BLaER1 (cell line): ENCODE results near the gene P3H3.
"Not testable (repeated sequence)": the region's sequence is repeated elsewhere in the genome, so short reads cannot be mapped to it uniquely, and the experiment has no call there.

Experiments used
- H3K27ac ChIP-seq: shearing (Covaris generic); formaldehyde crosslinking; 2 replicates; pipeline ENCODE4 v1.8.1; 2022
- H3K27me3 ChIP-seq: shearing (Covaris generic); formaldehyde crosslinking; 2 replicates; pipeline ENCODE4 v1.8.1; 2022
- H3K36me3 ChIP-seq: shearing (Covaris generic); formaldehyde crosslinking; 2 replicates; pipeline ENCODE4 v1.8.1; 2022
- H3K4me1 ChIP-seq: shearing (Covaris generic); formaldehyde crosslinking; 2 replicates; pipeline ENCODE4 v1.8.1; 2022
- H3K4me2 ChIP-seq: shearing (Covaris generic); formaldehyde crosslinking; 2 replicates; pipeline ENCODE4 v1.8.1; 2022
- H3K4me3 ChIP-seq: shearing (Covaris generic); formaldehyde crosslinking; 2 replicates; pipeline ENCODE4 v1.8.1; 2022
- H3K9ac ChIP-seq: shearing (Covaris generic); formaldehyde crosslinking; 2 replicates; pipeline ENCODE4 v1.8.1; 2022
- H3K9me3 ChIP-seq: shearing (Covaris generic); formaldehyde crosslinking; 2 replicates; pipeline ENCODE4 v1.8.1; 2022
- H4K20me1 ChIP-seq: shearing (Covaris generic); formaldehyde crosslinking; 2 replicates; pipeline ENCODE4 v1.8.1; 2022
- Cebpa-rat ChIP-seq: shearing (Covaris generic); IDR thresholded peaks from 2 replicates; pipeline ENCODE4 v1.8.1; 2022

P3H3 gene

DNA sequence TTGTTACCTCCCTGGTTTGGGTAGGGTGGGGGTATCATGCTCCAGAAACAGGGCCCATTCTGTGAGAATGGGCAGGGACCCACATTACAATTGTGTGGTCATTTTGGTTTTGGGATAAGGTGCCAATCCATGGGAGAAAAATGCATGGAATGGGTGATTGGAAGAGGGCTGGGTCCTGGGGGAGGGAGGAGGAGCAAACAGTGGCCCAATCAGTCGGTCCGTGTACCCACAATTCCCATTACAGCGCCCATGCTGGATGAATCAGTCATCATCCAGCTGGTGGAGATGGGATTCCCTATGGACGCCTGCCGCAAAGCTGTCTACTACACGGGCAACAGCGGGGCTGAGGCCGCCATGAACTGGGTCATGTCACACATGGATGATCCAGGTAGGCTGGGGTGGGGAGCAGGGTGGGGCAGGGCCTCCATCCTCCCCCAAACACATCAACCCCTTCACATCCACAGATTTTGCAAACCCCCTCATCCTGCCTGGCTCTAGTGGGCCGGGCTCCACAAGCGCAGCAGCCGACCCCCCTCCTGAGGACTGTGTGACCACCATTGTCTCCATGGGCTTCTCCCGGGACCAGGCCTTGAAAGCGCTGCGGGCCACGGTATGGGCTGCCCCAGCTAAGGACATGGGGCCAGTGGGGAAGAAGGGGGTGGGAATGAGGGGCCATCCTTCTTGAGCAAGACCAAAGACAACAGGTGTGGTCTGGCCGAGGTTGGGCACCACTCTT lies 35.5 kb downstream of the P3H3 start:
- Histone ChIP-seq H3K4me2 (no peak overlapping the region), H3K4me3 (no peak overlapping the region), H3K4me1 (peaks cover 24% of the 10 kb centered on the region), H3K36me3 (peaks cover 76% of the 10 kb centered on the region), H3K27me3 (no peaks in the 10 kb centered on the region), H3K27ac (no peak overlapping the region), H4K20me1 (peaks cover 22% of the 10 kb centered on the region), H3K9ac (no peak overlapping the region), H3K9me3 (no peaks in the 10 kb centered on the region)
- TF ChIP-seq Cebpa-rat: no peak

DNA sequence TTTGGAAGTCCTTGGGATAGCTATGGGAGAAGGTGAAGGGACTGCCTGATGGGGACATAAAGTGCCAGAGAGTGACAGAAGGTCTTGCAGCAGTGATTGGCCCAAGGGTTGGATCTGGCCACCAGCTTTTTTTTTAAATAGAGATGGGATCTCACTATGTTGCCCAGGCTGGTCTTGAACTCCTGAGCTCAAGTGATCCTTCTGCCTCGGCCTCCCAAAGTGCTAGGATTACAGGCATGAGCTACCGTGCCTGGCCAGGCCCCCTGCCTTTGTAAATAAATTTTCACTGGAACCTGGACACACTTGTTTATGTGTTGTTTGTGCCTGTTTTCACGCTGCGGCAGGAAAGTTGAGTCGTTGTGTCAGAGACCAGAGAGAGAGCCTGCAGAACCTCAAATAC lies 37.1 kb downstream of the P3H3 start:
- H3K4me2 ChIP-seq, H3K27ac ChIP-seq, H3K27me3 ChIP-seq, H3K9ac ChIP-seq, H3K4me3 ChIP-seq, H3K9me3 ChIP-seq: not testable (repeated sequence)
- peaks cover 74% of the 10 kb centered on the region for H3K36me3 ChIP-seq
- peaks cover 40% of the 10 kb centered on the region for H3K4me1 ChIP-seq
- H4K20me1 ChIP-seq: peaks cover 37% of the 10 kb centered on the region

DNA sequence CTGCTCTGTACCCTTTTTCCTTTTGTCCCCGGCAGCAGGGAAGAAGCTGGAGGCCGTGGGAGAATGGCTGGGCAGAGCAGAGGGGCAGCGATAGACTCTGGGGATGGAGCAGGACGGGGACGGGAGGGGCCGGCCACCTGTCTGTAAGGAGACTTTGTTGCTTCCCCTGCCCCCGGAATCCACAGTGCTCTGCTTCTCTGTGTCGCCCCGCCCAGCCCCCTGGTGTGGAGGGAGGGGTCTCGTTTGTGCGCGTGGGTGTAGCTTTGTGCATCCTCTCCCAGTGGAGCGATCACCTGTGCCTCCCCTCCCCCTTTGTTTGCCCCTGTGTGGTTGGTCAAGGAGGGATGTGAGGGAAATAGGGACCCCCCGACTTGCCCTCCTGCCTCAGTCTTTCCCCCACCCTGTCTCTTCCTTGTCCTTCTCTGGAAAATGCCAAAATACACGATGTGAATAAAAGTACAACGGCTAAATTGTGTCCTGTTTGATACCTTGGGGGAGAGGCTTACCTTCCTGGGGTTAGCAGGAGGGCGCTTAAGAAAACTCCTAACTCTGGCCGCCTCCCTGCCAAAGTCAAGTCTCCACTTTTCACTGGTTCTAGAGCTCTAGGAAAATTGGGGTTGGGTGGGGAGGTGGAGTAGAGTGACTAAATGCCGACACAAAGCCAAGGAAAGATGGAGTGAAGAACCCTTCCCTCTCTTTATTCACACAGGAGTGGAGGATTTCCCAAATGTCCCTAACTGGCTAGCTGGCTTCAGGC lies 38.1 kb downstream of the P3H3 start:
- Histone ChIP-seq H3K4me2 (peak overlapping the region; percentile 100), H3K27me3 (no peaks in the 10 kb centered on the region), H3K4me1 (peaks cover 50% of the 10 kb centered on the region), H3K9me3 (no peaks in the 10 kb centered on the region), H3K4me3 (peak overlapping the region; percentile 86), H3K36me3 (peaks cover 74% of the 10 kb centered on the region), H3K27ac (peak overlapping the region; percentile 48), H4K20me1 (peaks cover 47% of the 10 kb centered on the region), H3K9ac (peak overlapping the region; percentile 71; the same call in 1 of the 2 replicates)
- TF ChIP-seq Cebpa-rat: no peak

DNA sequence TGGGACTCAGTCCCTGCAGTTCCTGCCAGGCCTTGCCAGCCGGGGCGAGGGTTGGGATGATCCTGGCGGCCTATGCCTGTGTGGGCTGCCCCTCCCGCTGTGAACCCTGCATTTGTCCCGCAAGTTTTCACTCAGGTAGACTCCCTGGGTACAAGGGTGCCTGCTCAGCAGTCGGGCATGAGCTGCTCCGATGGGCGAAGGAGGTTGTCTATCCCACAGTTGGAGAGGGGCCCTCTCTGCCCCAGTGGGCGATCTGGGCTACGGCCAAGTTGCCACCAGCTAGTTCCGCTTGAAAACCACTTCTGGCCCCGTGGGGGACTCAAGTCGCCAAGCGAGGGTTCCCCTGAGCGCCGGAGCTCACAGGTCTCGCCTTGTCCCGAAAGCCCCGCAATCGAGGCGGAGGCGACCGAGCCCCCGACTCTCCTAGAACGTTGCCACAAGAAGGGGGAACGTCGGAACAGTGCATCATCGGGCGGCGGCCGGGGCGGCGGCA lies 38.8 kb downstream of the P3H3 start:
- peaks cover 73% of the 10 kb centered on the region for H3K36me3 ChIP-seq
- H3K4me1 ChIP-seq: peaks cover 57% of the 10 kb centered on the region
- peak overlapping the region; percentile 100 for H3K4me2 ChIP-seq
- no peaks in the 10 kb centered on the region for H3K27me3 ChIP-seq
- H3K4me3 ChIP-seq: peak overlapping the region; percentile 86
- H3K9ac ChIP-seq: peak overlapping the region; percentile 71
- H3K27ac ChIP-seq: peak overlapping the region; percentile 48
- no peak for TF ChIP-seq Cebpa-rat
- H3K9me3 ChIP-seq: no peaks in the 10 kb centered on the region
- H4K20me1 ChIP-seq: peaks cover 54% of the 10 kb centered on the region

DNA sequence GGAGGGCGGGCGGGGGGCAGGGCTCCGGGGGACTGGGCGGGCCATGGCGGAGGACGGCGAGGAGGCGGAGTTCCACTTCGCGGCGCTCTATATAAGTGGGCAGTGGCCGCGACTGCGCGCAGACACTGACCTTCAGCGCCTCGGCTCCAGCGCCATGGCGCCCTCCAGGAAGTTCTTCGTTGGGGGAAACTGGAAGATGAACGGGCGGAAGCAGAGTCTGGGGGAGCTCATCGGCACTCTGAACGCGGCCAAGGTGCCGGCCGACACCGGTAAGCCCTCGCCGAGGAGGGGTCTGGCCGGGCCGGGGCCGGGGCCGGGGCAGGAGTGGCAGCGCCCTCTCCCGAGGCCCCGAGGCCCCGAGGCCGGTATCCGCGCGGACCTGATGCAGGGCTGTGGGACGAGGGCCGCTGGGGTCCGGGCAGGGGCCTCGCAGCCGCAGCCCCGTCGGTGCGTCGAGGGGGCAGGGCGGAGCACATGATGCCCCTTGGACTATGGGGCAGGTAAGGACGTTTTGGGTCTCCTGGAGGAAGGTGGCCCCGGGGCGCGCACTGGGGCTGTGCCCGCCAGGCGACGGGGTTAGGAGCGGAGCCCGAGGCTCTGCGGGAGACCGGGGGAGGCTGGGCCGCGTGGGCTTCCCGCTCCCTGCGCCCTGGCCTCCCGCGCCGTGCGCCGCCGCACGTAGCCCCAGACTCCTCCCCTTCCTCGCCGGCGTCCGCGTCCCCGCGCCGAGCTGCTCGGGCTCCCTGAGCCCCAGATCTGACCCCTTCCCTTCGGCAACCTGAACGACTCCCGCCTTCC lies 39.4 kb downstream of the P3H3 start, which contains the start of gene TPI1:
TPI1 (plus strand) TSS at position 119 of the 798 bp plus-strand sequence; CDS start at position 155, 36 bp downstream.
- Histone ChIP-seq H3K9me3 (no peaks in the 10 kb centered on the region), H4K20me1 (peaks cover 60% of the 10 kb centered on the region), H3K4me3 (peak within 1 kb of the TSS; percentile 86), H3K9ac (peak within 1 kb of the TSS; percentile 98), H3K27ac (peak within 1 kb of the TSS; percentile 96), H3K4me2 (peak within 1 kb of the TSS; percentile 100), H3K4me1 (peaks cover 60% of the 10 kb centered on the region), H3K36me3 (peaks cover 66% of the 10 kb centered on the region), H3K27me3 (no peaks in the 10 kb centered on the region)
- TF ChIP-seq Cebpa-rat: no peak

DNA sequence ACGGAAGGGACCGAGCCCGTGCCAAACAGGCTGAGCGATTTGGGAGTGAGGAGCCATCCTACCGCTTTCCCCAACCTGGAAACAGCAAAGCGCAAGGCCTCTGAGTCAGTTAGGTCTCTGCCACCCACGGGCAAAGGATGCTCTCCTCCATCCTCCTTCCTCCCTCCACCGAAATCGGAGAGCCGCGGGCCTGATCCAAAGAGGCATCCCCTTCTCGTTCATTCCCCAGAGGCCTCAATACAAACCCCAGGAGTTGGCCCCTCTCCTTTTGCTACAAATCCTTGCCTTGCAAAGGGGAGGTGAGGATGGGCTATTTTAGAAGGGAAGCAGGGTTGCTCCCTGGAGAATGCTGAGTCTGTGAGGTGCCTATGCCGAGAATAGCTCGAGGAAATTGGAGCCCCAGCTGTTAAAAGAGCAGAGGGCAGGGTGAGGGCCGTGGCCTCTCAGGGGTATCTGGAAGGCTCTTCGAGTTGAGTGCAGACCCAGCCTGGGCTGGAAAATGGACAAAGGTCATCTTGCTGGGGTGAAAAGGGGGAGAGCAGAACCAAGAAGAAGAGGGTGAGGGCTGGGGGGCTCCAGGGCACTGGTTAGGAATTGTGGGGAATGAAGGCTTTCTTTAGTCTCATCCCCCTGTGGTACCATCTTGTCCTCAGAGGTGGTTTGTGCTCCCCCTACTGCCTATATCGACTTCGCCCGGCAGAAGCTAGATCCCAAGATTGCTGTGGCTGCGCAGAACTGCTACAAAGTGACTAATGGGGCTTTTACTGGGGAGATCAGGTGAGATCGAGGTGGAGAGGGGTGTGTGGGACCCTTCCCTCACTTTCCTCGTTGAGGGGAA lies 40.2 kb downstream of the P3H3 start:
- H3K4me2 ChIP-seq: peak overlapping the region; percentile 100
- H4K20me1 ChIP-seq: peaks cover 63% of the 10 kb centered on the region
- peak overlapping the region; percentile 96 for H3K27ac ChIP-seq
- no peaks in the 10 kb centered on the region for H3K27me3 ChIP-seq
- peaks cover 58% of the 10 kb centered on the region for H3K36me3 ChIP-seq
- H3K4me1 ChIP-seq: peaks cover 60% of the 10 kb centered on the region
- no peaks in the 10 kb centered on the region for H3K9me3 ChIP-seq
- peak overlapping the region; percentile 98 for H3K9ac ChIP-seq
- H3K4me3 ChIP-seq: peak overlapping the region; percentile 86
- no peak for TF ChIP-seq Cebpa-rat

DNA sequence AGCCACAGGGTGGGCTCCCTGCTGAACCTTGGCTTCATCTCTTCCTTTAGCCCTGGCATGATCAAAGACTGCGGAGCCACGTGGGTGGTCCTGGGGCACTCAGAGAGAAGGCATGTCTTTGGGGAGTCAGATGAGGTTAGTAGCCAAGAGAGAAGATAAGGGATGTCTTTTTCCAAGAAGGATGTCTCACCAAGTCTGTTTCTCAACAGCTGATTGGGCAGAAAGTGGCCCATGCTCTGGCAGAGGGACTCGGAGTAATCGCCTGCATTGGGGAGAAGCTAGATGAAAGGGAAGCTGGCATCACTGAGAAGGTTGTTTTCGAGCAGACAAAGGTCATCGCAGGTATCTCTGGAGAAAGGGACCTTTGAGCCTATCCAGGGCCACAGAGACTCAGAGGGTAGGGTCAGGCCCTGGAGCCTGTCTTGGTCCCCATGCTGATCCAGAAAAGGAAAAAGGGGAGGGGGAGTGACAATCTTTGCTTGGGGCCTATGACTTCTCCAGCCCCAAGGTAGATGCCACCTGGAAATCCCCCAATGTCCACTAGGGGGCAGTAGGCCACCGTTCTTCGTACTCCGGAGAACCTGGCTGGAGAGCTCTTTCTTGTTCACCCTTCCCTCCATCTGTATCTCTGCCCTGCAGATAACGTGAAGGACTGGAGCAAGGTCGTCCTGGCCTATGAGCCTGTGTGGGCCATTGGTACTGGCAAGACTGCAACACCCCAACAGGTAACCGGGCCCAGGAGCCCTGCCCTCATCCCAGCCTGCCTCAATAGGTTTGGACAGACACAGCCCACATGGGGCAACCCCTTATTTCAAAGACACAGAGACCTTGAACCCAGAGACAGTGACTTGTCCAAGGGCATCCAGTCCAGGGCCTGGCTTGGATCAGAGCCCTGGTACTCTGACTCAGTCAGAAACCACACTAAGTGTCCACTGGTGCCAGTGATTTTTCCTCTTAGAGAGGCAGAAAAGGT lies 41.1 kb downstream of the P3H3 start:
- H3K36me3 ChIP-seq: peaks cover 49% of the 10 kb centered on the region
- TF ChIP-seq Cebpa-rat: no peak

DNA sequence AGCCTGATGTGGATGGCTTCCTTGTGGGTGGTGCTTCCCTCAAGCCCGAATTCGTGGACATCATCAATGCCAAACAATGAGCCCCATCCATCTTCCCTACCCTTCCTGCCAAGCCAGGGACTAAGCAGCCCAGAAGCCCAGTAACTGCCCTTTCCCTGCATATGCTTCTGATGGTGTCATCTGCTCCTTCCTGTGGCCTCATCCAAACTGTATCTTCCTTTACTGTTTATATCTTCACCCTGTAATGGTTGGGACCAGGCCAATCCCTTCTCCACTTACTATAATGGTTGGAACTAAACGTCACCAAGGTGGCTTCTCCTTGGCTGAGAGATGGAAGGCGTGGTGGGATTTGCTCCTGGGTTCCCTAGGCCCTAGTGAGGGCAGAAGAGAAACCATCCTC lies 42.1 kb downstream of the P3H3 start:
- not testable (repeated sequence) for H3K9me3 ChIP-seq, H3K4me3 ChIP-seq, H3K27me3 ChIP-seq
- H4K20me1 ChIP-seq: peaks cover 63% of the 10 kb centered on the region
- H3K4me1 ChIP-seq: peaks cover 66% of the 10 kb centered on the region
- H3K36me3 ChIP-seq: peaks cover 41% of the 10 kb centered on the region
- peak overlapping the region; percentile 98 for H3K9ac ChIP-seq
- peak overlapping the region; percentile 100 for H3K4me2 ChIP-seq
- H3K27ac ChIP-seq: 0 out of 2 replicates have a peak overlapping the region, but pooled peaks have one; percentile 35

More for the DNA sequence above, 41.1 kb downstream of the P3H3 start:
- H3K9me3 ChIP-seq: no peaks in the 10 kb centered on the region
- peak overlapping the region; percentile 96; the same call in 1 of the 2 replicates for H3K27ac ChIP-seq
- H3K9ac ChIP-seq: peak overlapping the region; percentile 98
- H3K4me1 ChIP-seq: peaks cover 67% of the 10 kb centered on the region
- no peaks in the 10 kb centered on the region for H3K27me3 ChIP-seq
- peak overlapping the region; percentile 100 for H3K4me2 ChIP-seq
- H3K4me3 ChIP-seq: peak overlapping the region; percentile 86
- peaks cover 63% of the 10 kb centered on the region for H4K20me1 ChIP-seq
